Neural cell (in vitro differentiated cells): Measurements from ENCODE around the gene SSBP3. TPM values are rescaled to one million over a fixed set of nuclear protein-coding genes. Genes with fewer than 3 reads are reported as not detected.

Experiments
- H2AFZ ChIP-seq: fragments of 200-600, 300-800 bp; sonication (generic), shearing (Covaris generic); 2 replicates; pipeline ENCODE4 v1.6.0; 2014; ENCODE audit warnings: low read depth, mild to moderate bottlenecking, antibody characterized with exemption, low read length, moderate library complexity
- H3F3A ChIP-seq: fragments of 200-600 bp; shearing (Covaris generic); 2 replicates; pipeline ENCODE4 v1.6.1; 2016; ENCODE audit warnings: mild to moderate bottlenecking, moderate library complexity, mixed read lengths, antibody characterized with exemption, low read length; ENCODE audit not compliant: insufficient read depth, poor library complexity, severe bottlenecking
- H3K27ac ChIP-seq: fragments of 200-600, 300-800 bp; sonication (generic), shearing (Covaris generic); 2 replicates; pipeline ENCODE4 v1.5.1; 2014; ENCODE audit warnings: mild to moderate bottlenecking, low read length, moderate library complexity
- H3K27me3 ChIP-seq: fragments of 300-800, 200-600 bp; sonication (generic), shearing (Covaris generic); 2 replicates; pipeline ENCODE4 v1.6.0; 2014; ENCODE audit warnings: mild to moderate bottlenecking, low read depth, low read length, moderate library complexity; ENCODE audit not compliant: insufficient read depth
- H3K36me3 ChIP-seq: fragments of 300-800, 200-600 bp; sonication (generic), shearing (Covaris generic); 2 replicates; pipeline ENCODE4 v1.5.1; 2014; ENCODE audit warnings: mild to moderate bottlenecking, antibody characterized with exemption, low read length, moderate library complexity; ENCODE audit not compliant: insufficient read depth
- H3K4me2 ChIP-seq: fragments of 300-800, 200-600 bp; sonication (generic), shearing (Covaris generic); 2 replicates; pipeline ENCODE4 v1.6.0; 2014; ENCODE audit warnings: mild to moderate bottlenecking, low read length
- H3K4me3 ChIP-seq: fragments of 300-800, 200-600 bp; sonication (generic), shearing (Covaris generic); 2 replicates; pipeline ENCODE4 v1.5.1; 2014; ENCODE audit warnings: mild to moderate bottlenecking, low read length, moderate library complexity
- H3K79me2 ChIP-seq: fragments of 200-600 bp; shearing (Covaris generic); replicated peaks from 2 replicates; pipeline ENCODE4 v1.6.0; 2014; ENCODE audit warnings: mild to moderate bottlenecking, low read length, moderate library complexity; ENCODE audit not compliant: insufficient read depth
- H3K9ac ChIP-seq: fragments of 300-800, 200-600 bp; sonication (generic), shearing (Covaris generic); 2 replicates; pipeline ENCODE4 v1.6.1; 2016; ENCODE audit warnings: mild to moderate bottlenecking, low read length, mixed read lengths
- H3K9me2 ChIP-seq: fragments of 200-600 bp; shearing (Covaris generic); 2 replicates; pipeline ENCODE4 v1.6.1; 2016; ENCODE audit warnings: mild to moderate bottlenecking, low read length, mixed read lengths; ENCODE audit not compliant: insufficient read depth
- H3K9me3 ChIP-seq: fragments of 200-600, 300-800 bp; sonication (generic), shearing (Covaris generic); 2 replicates; pipeline ENCODE4 v1.6.1; 2016; ENCODE audit warnings: mild to moderate bottlenecking, mixed run types, low read length, moderate library complexity, mixed read lengths
- H4K20me1 ChIP-seq: fragments of 200-600 bp; shearing (Covaris generic); 2 replicates; pipeline ENCODE4 v1.6.1; 2016; ENCODE audit warnings: mild to moderate bottlenecking, mixed run types; ENCODE audit not compliant: insufficient read depth
- CTCF ChIP-seq: fragments of 450-650 bp; IDR thresholded peaks from 2 replicates; pipeline ENCODE4 v1.5.1; 2014; ENCODE audit warnings: antibody characterized with exemption, mild to moderate bottlenecking, moderate library complexity; ENCODE audit not compliant: poor library complexity, severe bottlenecking
- EP300 ChIP-seq: fragments of 450-650 bp; conservative IDR thresholded peaks from 2 replicates; pipeline ENCODE4 v1.6.1; 2014; ENCODE audit warnings: antibody characterized with exemption, mild to moderate bottlenecking, moderate library complexity; ENCODE audit not compliant: poor library complexity, severe bottlenecking
- EZH2 ChIP-seq: fragments of 200-600, 300-800 bp; shearing (Covaris generic), sonication (generic); IDR thresholded peaks from 2 replicates; pipeline ENCODE4 v1.6.1; 2014; ENCODE audit warnings: antibody characterized with exemption, low read length, borderline replicate concordance, mild to moderate bottlenecking; ENCODE audit not compliant: insufficient read depth, poor library complexity, severe bottlenecking
- MXI1 ChIP-seq: fragments of 450-650 bp; conservative IDR thresholded peaks from 2 replicates; pipeline ENCODE4 v1.6.1; 2014; ENCODE audit warnings: antibody characterized with exemption, mild to moderate bottlenecking; ENCODE audit not compliant: poor library complexity, severe bottlenecking
- POLR2AphosphoS5 ChIP-seq: IDR thresholded peaks from 2 replicates; pipeline ENCODE4 v1.6.1; 2012
- RAD21 ChIP-seq: fragments of 450-650 bp; conservative IDR thresholded peaks from 2 replicates; pipeline ENCODE4 v1.6.1; 2014; ENCODE audit warnings: antibody characterized with exemption, mild to moderate bottlenecking, moderate library complexity
- REST ChIP-seq: IDR thresholded peaks from 2 replicates; pipeline ENCODE4 v1.6.1; 2012; ENCODE audit warnings: borderline replicate concordance
- SMC3 ChIP-seq: fragments of 450-650 bp; conservative IDR thresholded peaks from 2 replicates; pipeline ENCODE4 v1.6.1; 2014; ENCODE audit warnings: antibody characterized with exemption, mild to moderate bottlenecking, moderate library complexity; ENCODE audit not compliant: poor library complexity
- TAF1 ChIP-seq: IDR thresholded peaks from 2 replicates; pipeline ENCODE4 v1.6.1; 2012; ENCODE audit warnings: low read depth
- polyA plus RNA-seq: library from polyadenylated mRNA; depleted of rRNA; stranded (reverse); fragments of >200 nt; gene quantifications from 2 replicates; pipeline ENCODE4 v1.2.3, GENCODE V29; 2014

The SSBP3 gene
- polyA plus RNA-seq, 1 donor from 2014 or later, result 77.4 TPM

- H3K9me3 ChIP-seq, result no peaks in the 10 kb centered on the region
- no peak overlapping the region for H3K9ac ChIP-seq
- no peaks in the 10 kb centered on the region for H3K27me3 ChIP-seq
- no peaks in the 10 kb centered on the region for H3F3A ChIP-seq
- no peak overlapping the region for H3K27ac ChIP-seq
- no peaks in the 10 kb centered on the region for H4K20me1 ChIP-seq
- no peak overlapping the region for H3K4me3 ChIP-seq
- TF ChIP-seq CTCF (no peak), TAF1 (no peak), EZH2 (no peak), RAD21 (no peak), POLR2AphosphoS5 (no peak), SMC3 (no peak), MXI1 (no peak), REST (no peak), EP300 (no peak)
- no peaks in the 10 kb centered on the region for H3K79me2 ChIP-seq
- H3K9me2 ChIP-seq, result no peaks in the 10 kb centered on the region
- H3K4me2 ChIP-seq, result no peak overlapping the region
- H3K36me3 ChIP-seq, result no peaks in the 10 kb centered on the region
- H2AFZ ChIP-seq, result no peak overlapping the region
Observed at GRCh38 chr1:54248966-54249365, 157.2 kb downstream of the SSBP3 start.

- Histone ChIP-seq H3K9me2 (no peaks in the 10 kb centered on the region), H3K9me3 (no peaks in the 10 kb centered on the region), H3K4me3 (no peak overlapping the region), H3K27ac (no peak overlapping the region), H3K36me3 (no peaks in the 10 kb centered on the region), H2AFZ (no peak overlapping the region), H3K9ac (no peak overlapping the region), H3K4me2 (no peak overlapping the region), H3K79me2 (no peaks in the 10 kb centered on the region), H4K20me1 (no peaks in the 10 kb centered on the region), H3F3A (no peaks in the 10 kb centered on the region), H3K27me3 (no peaks in the 10 kb centered on the region)
- TF ChIP-seq CTCF, result no peak
- TF ChIP-seq REST, result no peak
- no peak for TF ChIP-seq EZH2
- no peak for TF ChIP-seq POLR2AphosphoS5
- TF ChIP-seq SMC3, result no peak
- no peak for TF ChIP-seq TAF1
- TF ChIP-seq RAD21, result no peak
Observed at GRCh38 chr1:54247863-54248515, 158.2 kb downstream of the SSBP3 start.
